Aorta (tissue), 5 donors: Measurements from ENCODE around the gene CTIF. TPM values are rescaled to one million over a fixed set of nuclear protein-coding genes. Genes with fewer than 3 reads are reported as not detected.

Experiments used
- ATAC-seq: fragments of 200-7000 bp; cut with Tn5 transposase; one replicate; pipeline ENCODE4 v1.9.1; 2022; ENCODE audit warnings: moderate library complexity; ENCODE audit not compliant: low FRiP score
- DNase-seq, 2 donors: peaks; one replicate each; pipeline ENCODE4 v3.0.0-alpha.2; 2020
- H3K27ac ChIP-seq, 2 donors: one replicate each; pipeline ENCODE4 v1.5.1; 2013; ENCODE audit warnings: low read length in 2 of 2, mild to moderate bottlenecking in 2 of 2, moderate library complexity in 2 of 2, control low read depth in 1 of 2, inconsistent platforms in 1 of 2, low read depth in 1 of 2
- H3K27me3 ChIP-seq, 2 donors: one replicate each; pipeline ENCODE4 v1.6.1; 2013; ENCODE audit warnings: control low read depth in 1 of 2, low read length in 1 of 2, mild to moderate bottlenecking in 1 of 2, moderate library complexity in 1 of 2; ENCODE audit not compliant: insufficient read depth in 2 of 2, control insufficient read depth in 1 of 2
- H3K36me3 ChIP-seq, 2 donors: one replicate each; pipeline ENCODE4 v1.6.1; 2013; ENCODE audit warnings: control low read depth in 1 of 2, low read length in 1 of 2, mild to moderate bottlenecking in 1 of 2; ENCODE audit not compliant: insufficient read depth in 2 of 2, control insufficient read depth in 1 of 2
- H3K4me1 ChIP-seq, 2 donors: one replicate each; pipeline ENCODE4 v1.6.1; 2013; ENCODE audit warnings: low read length in 2 of 2, control low read depth in 1 of 2, mild to moderate bottlenecking in 1 of 2, moderate library complexity in 1 of 2; ENCODE audit not compliant: insufficient read depth in 2 of 2, control insufficient read depth in 1 of 2
- H3K4me3 ChIP-seq, 2 donors: one replicate each; pipeline ENCODE4 v1.5.1; 2013; ENCODE audit warnings: low read length in 2 of 2, control low read depth in 1 of 2, mild to moderate bottlenecking in 1 of 2
- H3K9me3 ChIP-seq: one replicate; pipeline ENCODE4 v1.6.1; 2013; ENCODE audit warnings: mild to moderate bottlenecking, low read length; ENCODE audit not compliant: control insufficient read depth
- WGBS, 2 donors: extraction: QIAGEN DNeasy Blood & Tissue Kit; methylation state at CpG; one replicate each; pipeline ENCODE4 v1.1.7; 2013; 5-methylcytosine and 5-hydroxymethylcytosine counted together
- intact Hi-C, 2 donors: fragments of 100-400 bp; cut with DNase I; formaldehyde crosslinking; loops; one replicate each; pipeline versions ENCODE4 v1.14.2 to v1.15.0; 2022
- polyA plus RNA-seq, 2 donors: library from polyadenylated mRNA; stranded (reverse); fragments of 200-250 nt; gene quantifications; one replicate each; pipeline ENCODE4 v1.2.3, GENCODE V29; 2013
- total RNA-seq, 2 donors: library from RNA; stranded (reverse); fragmentation: NEBNext Ultra II Directional; extraction: Animal tissue kit (Norgen Biotek cat#: 25700); gene quantifications; one replicate each; pipeline ENCODE4 v1.2.1, GENCODE V29; 2021
- donor health status: healthy with polysubstance abuse.
- donor health status: Bipolar disorder and iron deficiency.
- donor health status: DM: no; HTN: no; CAD: no.
- donor health status: DM: no; HTN: no; CAD: no.
- donor health status: DM: yes; HTN: yes; CAD: no.

Gene CTIF
- total and polyA plus RNA-seq, 4 donors, result 14.4 to 113 (median 93.4) TPM

DNA sequence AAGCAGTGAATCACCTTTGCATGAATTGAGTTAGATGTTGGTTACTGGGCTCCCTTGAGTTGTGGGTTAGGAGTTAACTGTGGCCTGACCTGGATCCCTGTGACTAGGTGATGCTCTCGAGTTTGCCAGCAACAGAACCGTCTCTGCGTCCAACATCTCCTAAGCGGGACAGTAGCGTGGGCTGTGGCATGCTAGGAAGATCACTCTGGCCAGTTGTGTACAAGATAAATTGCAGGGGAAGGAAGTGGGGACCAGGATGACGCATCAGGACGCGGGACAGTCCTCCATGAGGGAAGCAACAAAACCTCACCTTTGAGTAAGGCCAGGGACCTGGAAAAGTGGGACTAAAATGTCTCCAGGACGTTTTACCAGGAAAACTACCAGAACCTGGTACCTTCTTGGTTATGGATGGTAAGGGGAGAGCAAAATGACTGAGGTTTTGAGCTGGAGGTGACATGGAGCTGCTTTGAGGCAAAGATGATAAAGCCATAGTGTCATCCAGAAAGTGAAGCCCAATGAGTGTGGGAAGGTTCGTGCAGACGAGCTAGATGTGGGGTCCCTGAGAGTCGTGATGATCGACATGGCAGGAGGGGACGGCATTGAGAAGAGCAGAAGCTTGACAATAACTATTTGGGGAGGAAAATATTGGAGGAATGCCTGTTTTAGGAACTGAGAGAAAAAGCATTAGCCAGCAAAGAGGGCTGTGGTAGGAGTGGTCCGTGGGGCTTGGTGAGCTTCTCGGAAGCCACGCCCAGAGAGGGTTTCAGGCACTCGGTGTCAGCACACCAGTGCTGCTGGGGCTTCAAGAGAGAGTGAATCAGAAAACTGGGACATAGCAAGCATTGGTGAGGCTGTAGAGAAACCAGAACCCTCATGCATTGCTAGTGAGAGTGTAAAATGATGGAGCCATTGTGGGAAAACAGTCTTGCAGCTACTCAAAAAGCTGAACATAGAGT lies 316.9 kb downstream of the CTIF start:
- WGBS, 2 donors, result 88 to 90% methylated on average over 18 of the region's 18 CpGs
- DNase-seq, result peak in 1 of 2 donors; percentile 88
- intact Hi-C loops, result no loop called here
- no peak overlapping the region for H3K27ac ChIP-seq
- no peak overlapping the region for H3K4me3 ChIP-seq
- no peaks in the 10 kb centered on the region for H3K4me1 ChIP-seq
- H3K36me3 ChIP-seq, result peaks cover 0 to 1% of the 10 kb centered on the region in 2 donors
- ATAC-seq, result no peak
- H3K27me3 ChIP-seq, result no peaks in the 10 kb centered on the region
- no peaks in the 10 kb centered on the region for H3K9me3 ChIP-seq

DNA sequence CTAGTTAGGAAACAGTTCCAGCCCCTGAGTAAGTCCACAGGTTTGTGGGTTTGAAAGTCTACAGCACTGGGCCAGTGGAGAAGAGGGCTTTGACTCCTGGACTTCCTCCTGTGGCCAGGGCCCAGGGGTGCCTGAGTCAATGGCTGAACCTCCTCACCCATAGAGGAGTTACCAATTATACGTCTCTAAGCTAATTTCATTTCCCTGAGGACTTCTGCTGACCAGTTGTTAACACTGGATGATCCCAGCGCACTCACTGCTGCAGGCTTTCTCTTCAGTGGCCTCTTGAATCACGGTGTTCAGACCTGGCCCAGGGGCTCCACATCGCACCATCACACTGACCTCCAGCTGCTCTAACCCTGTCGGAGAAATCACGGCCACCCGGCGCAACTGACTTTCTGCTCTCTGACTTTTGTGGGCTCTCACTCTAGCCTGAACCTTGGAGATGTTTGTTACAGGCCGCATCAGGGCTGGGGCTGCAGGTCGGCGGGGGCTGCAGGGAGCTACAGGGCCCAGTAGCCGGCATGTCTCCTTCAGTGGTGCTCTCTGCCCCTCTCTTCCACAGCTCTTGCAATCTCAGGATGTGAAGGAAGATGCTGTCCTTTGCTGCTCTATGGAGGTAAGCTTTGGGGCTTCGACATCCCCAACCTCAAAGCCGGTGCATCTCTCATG lies 318.3 kb downstream of the CTIF start:
- DNase-seq (peak in 1 of 2 donors; percentile 30), ATAC-seq (no peak)
- no peak overlapping the region for H3K4me3 ChIP-seq
- WGBS, 2 donors, result 95 to 96% methylated on average over 14 of the region's 14 CpGs
- H3K4me1 ChIP-seq, result no peaks in the 10 kb centered on the region
- intact Hi-C loops, result no loop called here
- H3K36me3 ChIP-seq, result peaks cover 0 to 1% of the 10 kb centered on the region in 2 donors
- no peak overlapping the region for H3K27ac ChIP-seq
- H3K27me3 ChIP-seq, result no peaks in the 10 kb centered on the region
- no peaks in the 10 kb centered on the region for H3K9me3 ChIP-seq

- no peak for ATAC-seq
- intact Hi-C loops, result no loop called here
- Histone ChIP-seq H3K27me3 (no peaks in the 10 kb centered on the region), H3K9me3 (no peaks in the 10 kb centered on the region), H3K4me3 (no peak overlapping the region), H3K4me1 (no peaks in the 10 kb centered on the region), H3K27ac (no peak overlapping the region), H3K36me3 (peaks cover 0 to 1% of the 10 kb centered on the region in 2 donors)
- 94 to 96% methylated on average over 4 of the region's 4 CpGs for WGBS, 2 donors
- DNase-seq, result peak in 1 of 2 donors; percentile 34
These were observed 319.8 kb downstream of the CTIF start for GRCh38 chr18:48858676-48859075.

DNA sequence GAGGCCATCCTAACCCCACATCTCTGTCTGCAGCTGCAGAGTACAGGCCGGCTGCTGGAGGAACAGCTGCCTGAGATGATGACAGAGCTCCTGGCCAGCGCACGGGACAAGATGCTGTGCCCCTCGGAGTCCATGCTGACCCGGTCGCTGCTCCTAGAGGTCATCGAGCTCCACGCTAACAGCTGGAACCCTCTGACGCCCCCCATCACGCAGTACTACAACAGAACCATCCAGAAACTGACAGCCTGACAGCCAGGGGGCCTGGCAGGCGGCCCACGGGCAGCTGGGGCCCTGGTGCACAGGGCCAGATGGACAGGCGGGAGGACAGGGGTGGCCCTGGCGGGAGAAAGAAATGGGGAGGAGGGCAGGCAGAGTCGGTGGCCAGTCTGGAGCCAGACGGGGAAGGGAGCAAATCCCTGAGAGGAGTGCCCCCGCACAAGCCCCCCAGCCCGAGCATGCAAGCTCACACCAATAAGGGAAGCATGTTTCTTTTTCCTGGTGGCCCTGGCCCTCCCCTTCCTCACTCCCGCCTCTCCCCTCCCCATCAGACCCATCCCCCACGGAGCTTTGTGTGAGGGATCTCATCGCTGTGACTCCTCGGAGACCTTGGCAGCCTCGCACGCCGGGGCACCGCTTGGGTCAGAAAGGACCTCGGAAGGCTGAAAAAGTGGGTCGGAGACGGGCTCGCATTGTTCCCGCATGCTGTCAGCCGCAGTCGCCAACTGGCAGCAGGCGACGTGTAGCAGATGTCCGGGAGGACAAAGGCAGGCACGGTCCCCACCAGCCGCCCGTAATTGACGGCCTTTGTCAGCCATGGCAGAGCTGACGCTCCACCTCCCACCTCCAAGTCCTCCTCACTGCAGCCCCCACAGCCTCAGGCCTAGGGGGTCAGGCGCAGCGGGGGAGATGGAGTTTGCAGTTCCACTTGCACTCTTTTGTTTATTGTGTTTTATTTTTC lies 320.8 kb downstream of the CTIF start:
- Histone ChIP-seq H3K4me1 (no peaks in the 10 kb centered on the region), H3K9me3 (no peaks in the 10 kb centered on the region), H3K27ac (no peak overlapping the region), H3K36me3 (peaks cover 0 to 1% of the 10 kb centered on the region in 2 donors), H3K4me3 (no peak overlapping the region), H3K27me3 (no peaks in the 10 kb centered on the region)
- intact Hi-C loops, result no loop called here
- 90 to 92% methylated on average over 43 of the region's 43 CpGs for WGBS, 2 donors
- ATAC-seq, result no peak
- peak in 1 of 2 donors; percentile 75 for DNase-seq

DNA sequence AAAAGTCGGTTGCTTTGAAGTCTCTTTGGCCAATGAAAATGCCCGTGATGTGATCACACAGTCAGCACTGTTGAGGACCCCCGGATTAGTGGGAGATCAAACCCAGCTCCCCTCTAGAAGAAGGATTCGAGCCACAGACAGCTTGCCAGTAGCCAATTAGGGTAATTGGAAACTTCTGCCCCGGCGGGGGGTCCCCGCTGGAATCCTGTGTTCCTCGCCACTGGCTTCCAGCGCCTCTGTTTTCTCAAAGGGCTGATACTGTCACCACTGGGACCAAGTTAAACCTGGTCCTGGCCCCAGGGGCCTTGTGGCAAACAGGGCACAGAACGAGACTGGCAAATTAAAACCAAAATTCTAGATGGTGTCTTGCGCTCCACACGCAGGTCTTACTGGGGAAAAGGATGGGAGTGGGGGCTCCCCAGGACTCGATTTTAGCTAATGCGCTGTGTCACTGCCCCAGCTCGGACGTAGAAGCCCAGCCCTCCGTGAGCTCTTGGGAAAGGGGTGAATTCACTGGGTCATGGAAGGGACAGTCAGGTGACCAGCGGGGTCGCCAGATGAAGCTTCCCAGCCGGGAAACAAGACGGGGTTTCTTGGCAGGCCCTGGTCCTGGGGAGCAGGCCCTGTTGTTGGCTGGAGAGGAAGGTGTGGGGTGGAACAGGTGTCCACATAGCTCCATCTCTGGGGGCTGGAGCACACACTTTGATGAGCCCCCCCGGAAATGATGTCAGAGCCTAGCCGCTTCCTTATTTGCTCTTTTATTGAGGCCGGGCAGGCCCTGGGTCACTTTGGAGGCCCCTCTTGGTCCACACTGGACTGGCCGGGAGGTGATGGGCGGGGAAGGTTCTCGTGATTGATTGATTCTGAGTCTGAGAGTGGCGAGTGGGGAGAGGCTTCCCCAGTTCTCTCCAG lies 321.7 kb downstream of the CTIF start:
- no peak for ATAC-seq
- intact Hi-C loops, result no loop called here
- WGBS, 2 donors, result 92 to 94% methylated on average over 28 of the region's 28 CpGs
- Histone ChIP-seq H3K27me3 (no peaks in the 10 kb centered on the region), H3K36me3 (peaks cover 0 to 1% of the 10 kb centered on the region in 2 donors), H3K27ac (no peak overlapping the region), H3K4me1 (no peaks in the 10 kb centered on the region), H3K4me3 (no peak overlapping the region), H3K9me3 (no peaks in the 10 kb centered on the region)
- DNase-seq, result peak in 1 of 2 donors; percentile 63

DNA sequence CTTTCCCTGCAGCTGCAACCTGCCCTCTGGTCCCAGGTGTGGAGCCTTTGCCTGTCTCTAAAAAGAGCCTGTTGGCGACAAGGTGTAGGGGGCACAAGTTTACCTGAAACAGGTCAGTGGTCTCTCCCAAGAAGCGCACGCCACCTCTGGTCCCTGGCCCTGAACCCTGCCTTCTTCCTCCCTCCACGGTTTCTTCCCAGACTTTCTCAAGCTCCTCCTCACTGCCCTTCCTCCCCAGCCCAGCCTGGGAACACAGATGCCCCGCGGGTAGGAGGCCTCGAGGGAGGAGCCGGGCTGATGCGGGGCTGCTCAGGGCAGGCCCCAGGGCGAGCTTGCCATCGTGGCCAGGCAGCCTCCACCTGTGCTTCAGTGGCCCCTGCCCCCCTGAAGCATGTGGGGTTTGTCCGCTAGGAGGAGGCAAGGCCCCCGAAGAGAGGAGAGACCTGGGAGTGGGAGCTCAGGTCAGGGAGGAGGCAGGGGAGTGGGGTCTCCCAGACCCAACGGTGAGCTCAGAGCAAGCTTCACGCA lies 322.4 kb downstream of the CTIF start:
- Histone ChIP-seq H3K4me1 (no peaks in the 10 kb centered on the region), H3K27ac (no peak overlapping the region), H3K27me3 (no peaks in the 10 kb centered on the region), H3K9me3 (no peaks in the 10 kb centered on the region), H3K4me3 (no peak overlapping the region), H3K36me3 (peaks cover 0 to 1% of the 10 kb centered on the region in 2 donors)
- intact Hi-C loops, result no loop called here
- DNase-seq (no peak), ATAC-seq (no peak)
- WGBS, 2 donors, result 88 to 89% methylated on average over 15 of the region's 15 CpGs

GRCh38 chr18:48862132-48862531 lies 323.3 kb downstream of the CTIF start:
- DNase-seq, result peak in 1 of 2 donors; percentile 70
- no peak overlapping the region for H3K27ac ChIP-seq
- no peak overlapping the region for H3K4me3 ChIP-seq
- H3K9me3 ChIP-seq, result no peaks in the 10 kb centered on the region
- intact Hi-C loops, result no loop called here
- H3K4me1 ChIP-seq, result no peaks in the 10 kb centered on the region
- WGBS, 2 donors, result 93% methylated on average over 16 of the region's 16 CpGs
- peaks cover 0 to under 1% of the 10 kb centered on the region in 2 donors for H3K36me3 ChIP-seq
- no peak for ATAC-seq
- H3K27me3 ChIP-seq, result no peaks in the 10 kb centered on the region
